ENCODE data around the gene NDUFA12.

NDUFA12 gene

GRCh38 chr12:94982456-94982855 lies 21.0 kb downstream of the NDUFA12 start:
- no peak for DNase-seq (ENCODE audit: low read depth in 3 of 3, low spot score in 1 of 3)

- no peak for DNase-seq (ENCODE audit: low read depth in 3 of 3, low spot score in 1 of 3)
Measured at GRCh38 chr12:94980577-94980976, 22.9 kb downstream of the NDUFA12 start.

- DNase-seq (ENCODE audit: low read depth in 3 of 3, low spot score in 1 of 3) = no peak
Measured at GRCh38 chr12:94979941-94980340, 23.6 kb downstream of the NDUFA12 start.

- DNase-seq (ENCODE audit: low read depth in 3 of 3, low spot score in 1 of 3) = no peak
Measured at GRCh38 chr12:94977766-94978468, 25.6 kb downstream of the NDUFA12 start.

GRCh38 chr12:94973221-94973620 lies 30.3 kb downstream of the NDUFA12 start:
- no peak for DNase-seq (ENCODE audit: low read depth in 3 of 3, low spot score in 1 of 3)

- DNase-seq (ENCODE audit: low read depth in 3 of 3, low spot score in 1 of 3) = no peak
Measured at GRCh38 chr12:94972795-94973194, 30.7 kb downstream of the NDUFA12 start.

GRCh38 chr12:94971923-94972322 lies 31.6 kb downstream of the NDUFA12 start:
- DNase-seq (ENCODE audit: low read depth in 3 of 3, low spot score in 1 of 3) = no peak

- no peak for DNase-seq (ENCODE audit: low read depth in 3 of 3, low spot score in 1 of 3)
Measured at GRCh38 chr12:94970560-94970959, 32.9 kb downstream of the NDUFA12 start.

GRCh38 chr12:94969424-94969823 lies 34.1 kb downstream of the NDUFA12 start:
- no peak for DNase-seq (ENCODE audit: low read depth in 3 of 3, low spot score in 1 of 3)

- no peak for DNase-seq (ENCODE audit: low read depth in 3 of 3, low spot score in 1 of 3)
Measured at GRCh38 chr12:94965982-94966630, 37.4 kb downstream of the NDUFA12 start.

- DNase-seq (ENCODE audit: low read depth in 3 of 3, low spot score in 1 of 3) = no peak
Measured at GRCh38 chr12:94963649-94964048, 39.8 kb downstream of the NDUFA12 start.

- no peak for DNase-seq (ENCODE audit: low read depth in 3 of 3, low spot score in 1 of 3)
Measured at GRCh38 chr12:94962670-94963069, 40.8 kb downstream of the NDUFA12 start.

GRCh38 chr12:94961911-94962310 lies 41.6 kb downstream of the NDUFA12 start:
- DNase-seq (ENCODE audit: low read depth in 3 of 3, low spot score in 1 of 3) = no peak

- DNase-seq (ENCODE audit: low read depth in 3 of 3, low spot score in 1 of 3) = no peak
Measured at GRCh38 chr12:94961256-94961824, 42.2 kb downstream of the NDUFA12 start.

GRCh38 chr12:94957006-94957405 lies 46.5 kb downstream of the NDUFA12 start:
- DNase-seq (ENCODE audit: low read depth in 3 of 3, low spot score in 1 of 3) = no peak

GRCh38 chr12:94954948-94955592 lies 48.4 kb downstream of the NDUFA12 start:
- DNase-seq (ENCODE audit: low read depth in 3 of 3, low spot score in 1 of 3) = no peak

- no peak for DNase-seq (ENCODE audit: low read depth in 3 of 3, low spot score in 1 of 3)
Measured at GRCh38 chr12:94954029-94954685, 49.3 kb downstream of the NDUFA12 start.

GRCh38 chr12:94952325-94952724 lies 51.2 kb downstream of the NDUFA12 start:
- DNase-seq (ENCODE audit: low read depth in 3 of 3, low spot score in 1 of 3) = no peak

- DNase-seq (ENCODE audit: low read depth in 3 of 3, low spot score in 1 of 3) = no peak
Measured at GRCh38 chr12:94951071-94951934, 52.2 kb downstream of the NDUFA12 start.

- no peak for DNase-seq (ENCODE audit: low read depth in 3 of 3, low spot score in 1 of 3)
Measured at GRCh38 chr12:94948232-94948810, 55.2 kb downstream of the NDUFA12 start.

All from stimulated activated CD4-positive, alpha-beta T cell treated with anti-CD3 and anti-CD28 coated beads, TNF-alpha, amount 100 ng/mL, for 1 hour (primary cell).